Measurements from ENCODE around the gene SPATA4.

The SPATA4 gene

GRCh38 chr4:176186671-176187395, 8.6 kb downstream of the SPATA4 start:
- TF ChIP-seq CTCF (IDR thresholded peaks at IDR 0.05; ENCODE audit: insufficient read depth, low read length, missing control alignments), result no peak
- H3K4me3 ChIP-seq (ENCODE audit: low read depth, low read length), result no peak overlapping the region
- ChIA-PET CTCF (no interaction called here), POLR2A (interaction anchor here (0.7 kb wide), 1 partner anchor 117 kb away, joined by 4 read pairs; no protein-coding TSS in a partner anchor)
- DNase-seq (ENCODE audit: low read depth, low spot score), result no peak

GRCh38 chr4:176186067-176186466, 9.3 kb downstream of the SPATA4 start:
- ChIA-PET POLR2A (no interaction called here), CTCF (no interaction called here)
- DNase-seq (ENCODE audit: low read depth, low spot score), result no peak
- no peak overlapping the region for H3K4me3 ChIP-seq (ENCODE audit: low read depth, low read length)
- no peak for TF ChIP-seq CTCF (IDR thresholded peaks at IDR 0.05; ENCODE audit: insufficient read depth, low read length, missing control alignments)

- TF ChIP-seq CTCF (IDR thresholded peaks at IDR 0.05; ENCODE audit: insufficient read depth, low read length, missing control alignments), result no peak
Observed at GRCh38 chr4:176185051-176185450, 10.3 kb downstream of the SPATA4 start.

GRCh38 chr4:176163041-176163440, 32.3 kb downstream of the SPATA4 start:
- ChIA-PET CTCF (interaction anchor here (2.0 kb wide), 1 partner anchor 179 kb away, joined by 6 read pairs; no protein-coding TSS in a partner anchor), POLR2A (no interaction called here)
- DNase-seq (ENCODE audit: low read depth, low spot score), result no peak
- TF ChIP-seq CTCF (IDR thresholded peaks at IDR 0.05; ENCODE audit: insufficient read depth, low read length, missing control alignments), result no peak
- H3K4me3 ChIP-seq (ENCODE audit: low read depth, low read length), result no peak overlapping the region

More at GRCh38 chr4:176185051-176185450, 10.3 kb downstream of the SPATA4 start:
- ChIA-PET CTCF (no interaction called here), POLR2A (interaction anchor here (0.6 kb wide), 1 partner anchor 135 kb away, joined by 3 read pairs; no protein-coding TSS in a partner anchor)
- H3K4me3 ChIP-seq (ENCODE audit: low read depth, low read length), result no peak overlapping the region
- peak; percentile 61 for DNase-seq (ENCODE audit: low read depth, low spot score)

- TF ChIP-seq CTCF (IDR thresholded peaks at IDR 0.05; ENCODE audit: insufficient read depth, low read length, missing control alignments), result no peak
- H3K4me3 ChIP-seq (ENCODE audit: low read depth, low read length), result no peak overlapping the region
- DNase-seq (ENCODE audit: low read depth, low spot score), result peak; percentile 37
- CTCF ChIA-PET, result interaction anchor here (1.1 to 1.2 kb wide), 2 partner anchors 122 to 186 kb away, joined by 3 read pairs; no protein-coding TSS in a partner anchor
- POLR2A ChIA-PET, result no interaction called here
Observed at GRCh38 chr4:176156656-176157055, 38.7 kb downstream of the SPATA4 start.

- CTCF ChIA-PET, result interaction anchor here (3.2 to 5.6 kb wide), 2 partner anchors 123 to 188 kb away, joined by 26 to 55 read pairs; no protein-coding TSS in a partner anchor
- POLR2A ChIA-PET, result no interaction called here
- H3K4me3 ChIP-seq (ENCODE audit: low read depth, low read length), result no peak overlapping the region
- DNase-seq (ENCODE audit: low read depth, low spot score), result no peak
- no peak for TF ChIP-seq CTCF (IDR thresholded peaks at IDR 0.05; ENCODE audit: insufficient read depth, low read length, missing control alignments)
Observed at GRCh38 chr4:176153124-176153523, 42.3 kb downstream of the SPATA4 start.
